ENCODE results near the gene ARFGAP2. TPM values are rescaled to one million over a fixed set of nuclear protein-coding genes. Genes with fewer than 3 reads are reported as not detected.

The ARFGAP2 gene
- total RNA-seq, 1 experiment from 2014 or later: 122 TPM

- DNase-seq: peak in 1 of 2 experiments; percentile 77
- no peak for TF ChIP-seq CTCF (conservative IDR thresholded peaks at IDR 0.05)
- no peak for TF ChIP-seq EZH2 (IDR thresholded peaks at IDR 0.05; ENCODE audit: low read depth)
- intact Hi-C loops (cut with micrococcal nuclease; ENCODE audit: unreplicated experiment): loop anchor here (2.0 kb wide), 1 partner anchor 53 kb away; no protein-coding TSS in a partner anchor
- Histone ChIP-seq H3K27me3 (ENCODE audit: insufficient read depth, low read depth) (no peaks in the 10 kb centered on the region), H3K9me2 (ENCODE audit: insufficient read depth) (no peaks in the 10 kb centered on the region), H4K20me1 (ENCODE audit: insufficient read depth) (0 out of 2 replicates have a peak, but pooled peaks cover 4% of the 10 kb centered on the region), H3K4me3 (peak overlapping the region; percentile 70), H3K4me2 (peak overlapping the region; percentile 98), H3K36me3 (ENCODE audit: low read depth) (no peaks in the 10 kb centered on the region), H3K4me1 (replicated peaks; ENCODE audit: insufficient read depth) (peaks cover 42% of the 10 kb centered on the region), H2AFZ (peak overlapping the region; percentile 77), H3K27ac (peak overlapping the region; percentile 62), H3F3A (ENCODE audit: insufficient read depth, low read depth) (peaks cover 48% of the 10 kb centered on the region), H3K79me2 (ENCODE audit: low read depth) (0 out of 2 replicates have a peak, but pooled peaks cover 7% of the 10 kb centered on the region), H3K9me3 (ENCODE audit: insufficient read depth, low read depth) (no peaks in the 10 kb centered on the region)
- POLR2A ChIA-PET (ENCODE audit: unreplicated experiment): interaction anchor here (0.5 to 1.7 kb wide), 9 partner anchors 11 to 622 kb away, joined by 3 to 69 read pairs (median 4); partner anchors contain the start of gene AMBRA1
- CTCF ChIA-PET: interaction anchor here (0.7 to 3.2 kb wide), 5 partner anchors 11 to 43 kb away, joined by 3 to 24 read pairs (median 7); partner anchors contain the start of genes ACP2, ARFGAP2 and NR1H3
- TSS peak; percentile 34 for BruUV-seq (replicated peaks)
Observed at GRCh38 chr11:47215366-47215910, 38.8 kb upstream of the ARFGAP2 start.

GRCh38 chr11:47213950-47214565, 37.4 kb upstream of the ARFGAP2 start:
- Histone ChIP-seq H3K4me2 (peak overlapping the region; percentile 98), H4K20me1 (ENCODE audit: insufficient read depth) (0 out of 2 replicates have a peak, but pooled peaks cover 4% of the 10 kb centered on the region), H3F3A (ENCODE audit: insufficient read depth, low read depth) (peaks cover 35% of the 10 kb centered on the region), H3K36me3 (ENCODE audit: low read depth) (no peaks in the 10 kb centered on the region), H2AFZ (peak overlapping the region; percentile 94), H3K79me2 (ENCODE audit: low read depth) (0 out of 2 replicates have a peak, but pooled peaks cover 7% of the 10 kb centered on the region), H3K4me1 (replicated peaks; ENCODE audit: insufficient read depth) (peaks cover 29% of the 10 kb centered on the region), H3K27me3 (ENCODE audit: insufficient read depth, low read depth) (no peaks in the 10 kb centered on the region), H3K4me3 (peak overlapping the region; percentile 70), H3K9me3 (ENCODE audit: insufficient read depth, low read depth) (no peaks in the 10 kb centered on the region), H3K27ac (peak overlapping the region; percentile 49), H3K9me2 (ENCODE audit: insufficient read depth) (no peaks in the 10 kb centered on the region)
- intact Hi-C loops (cut with micrococcal nuclease; ENCODE audit: unreplicated experiment): loop anchor here (1.0 to 2.0 kb wide), 3 partner anchors 10 to 55 kb away; no protein-coding TSS in a partner anchor
- BruUV-seq (replicated peaks): TSS peak; percentile 56
- peak; percentile 85 to 91 for DNase-seq
- ChIA-PET CTCF (interaction anchor here (0.5 to 3.2 kb wide), 5 partner anchors 29 to 515 kb away, joined by 3 to 24 read pairs (median 7); partner anchors contain the start of genes ARFGAP2 and NR1H3), POLR2A (ENCODE audit: unreplicated experiment) (interaction anchor here (0.5 to 1.7 kb wide), 16 partner anchors 9 to 822 kb away, joined by 3 to 69 read pairs (median 6); partner anchors contain the start of genes ACP2 and CHRM4)
- no peak for TF ChIP-seq CTCF (conservative IDR thresholded peaks at IDR 0.05)
- no peak for TF ChIP-seq EZH2 (IDR thresholded peaks at IDR 0.05; ENCODE audit: low read depth)

- TF ChIP-seq EZH2 (IDR thresholded peaks at IDR 0.05; ENCODE audit: low read depth): no peak
- TF ChIP-seq CTCF (conservative IDR thresholded peaks at IDR 0.05): no peak
- Histone ChIP-seq H3K27me3 (ENCODE audit: insufficient read depth, low read depth) (no peaks in the 10 kb centered on the region), H3K4me2 (no peak overlapping the region), H3K9me2 (ENCODE audit: insufficient read depth) (no peaks in the 10 kb centered on the region), H3K27ac (no peak overlapping the region), H3F3A (ENCODE audit: insufficient read depth, low read depth) (peaks cover 31% of the 10 kb centered on the region), H3K36me3 (ENCODE audit: low read depth) (no peaks in the 10 kb centered on the region), H3K9me3 (ENCODE audit: insufficient read depth, low read depth) (no peaks in the 10 kb centered on the region), H4K20me1 (ENCODE audit: insufficient read depth) (0 out of 2 replicates have a peak, but pooled peaks cover 4% of the 10 kb centered on the region), H3K79me2 (ENCODE audit: low read depth) (0 out of 2 replicates have a peak, but pooled peaks cover 7% of the 10 kb centered on the region), H3K4me3 (no peak overlapping the region), H3K4me1 (replicated peaks; ENCODE audit: insufficient read depth) (peaks cover 29% of the 10 kb centered on the region), H2AFZ (no peak overlapping the region)
- ChIA-PET POLR2A (ENCODE audit: unreplicated experiment) (no interaction called here), CTCF (no interaction called here)
- BruUV-seq (replicated peaks): no TSS peak
- DNase-seq: peak; percentile 42 to 44
- intact Hi-C loops (cut with micrococcal nuclease; ENCODE audit: unreplicated experiment): no loop called here
Observed at GRCh38 chr11:47212938-47213337, 36.3 kb upstream of the ARFGAP2 start.
